Esophagus squamous epithelium (tissue), 4 donors: ENCODE measurements around the gene USP35.

Source experiments
- CTCF ChIP-seq, 6 experiments: fragments of 450-650 bp in 4 of 6; fragments of 200-600 bp in 2 of 6; sonication (generic) in 2 of 6; IDR thresholded peaks; one replicate each; pipeline ENCODE4 v1.5.1; 2016 to 2019; ENCODE audit warnings: antibody characterized with exemption in 6 of 6, mild to moderate bottlenecking in 4 of 6, moderate library complexity in 4 of 6
- POLR2A ChIP-seq, 4 donors: fragments of 450-650 bp; IDR thresholded peaks; one replicate each; pipeline ENCODE4 v1.6.1; 2017; ENCODE audit warnings: antibody characterized with exemption in 4 of 4, mild to moderate bottlenecking in 4 of 4, moderate library complexity in 3 of 4

- TF ChIP-seq CTCF (IDR thresholded peaks at IDR 0.05) (no peak), POLR2A (IDR thresholded peaks at IDR 0.05) (no peak)
These were observed 24.1 kb downstream of the USP35 start for GRCh38 chr11:78212586-78213371.
